Measurements from ENCODE around the gene STK33. TPM values are rescaled to one million over a fixed set of nuclear protein-coding genes. Genes with fewer than 3 reads are reported as not detected.

The STK33 gene
- total RNA-seq, 1 experiment from 2014 or later, result 3.9 TPM

DNA sequence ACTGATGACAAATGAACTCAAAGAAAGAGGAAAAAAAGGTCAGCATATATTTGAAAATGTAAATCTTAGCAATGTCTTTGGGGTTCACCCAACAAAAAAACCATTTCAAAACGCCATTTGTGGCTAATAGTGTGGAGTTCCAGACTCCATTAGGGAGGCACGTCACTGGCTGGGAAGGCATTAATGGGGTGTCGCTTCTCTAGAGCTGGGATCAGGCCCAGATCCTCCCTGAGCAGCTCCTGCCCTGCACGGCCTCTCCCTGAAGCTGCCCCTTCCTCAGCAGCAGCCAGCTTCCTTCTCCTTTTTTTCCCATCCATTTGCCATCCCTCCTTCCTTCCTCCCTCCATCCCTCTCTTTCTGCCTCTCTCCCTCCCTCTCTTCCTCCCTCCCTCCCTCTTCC lies 231.5 kb downstream of the STK33 start:
- H3K4me1 ChIP-seq (ENCODE audit: control insufficient read depth, insufficient read depth, low read length), result no peaks in the 10 kb centered on the region
- ATAC-seq, result no peak
- H3K27ac ChIP-seq (ENCODE audit: low read length), result no peak overlapping the region
- no peak overlapping the region for H3K4me3 ChIP-seq (ENCODE audit: low read depth in 2 of 2, low read length in 2 of 2)
- intact Hi-C loops (cut with micrococcal nuclease; ENCODE audit: unreplicated experiment) (no loop called here), in situ Hi-C loops (cut with HindIII; ENCODE audit: low pct_unique_long_range_greater_than_20kb, low sequenced_read_pairs) (no loop called here)
- CTCF ChIA-PET, result no interaction called here
- no peaks in the 10 kb centered on the region; the same call in 1 of the 2 replicates for H3K27me3 ChIP-seq (ENCODE audit: control insufficient read depth, insufficient read depth, low read length)
- no peaks in the 10 kb centered on the region for H3K36me3 ChIP-seq (ENCODE audit: control insufficient read depth, insufficient read depth, low read length)
- BruUV-seq (replicated peaks), result no TSS peak
- TF ChIP-seq TCF7L2 (IDR thresholded peaks at IDR 0.05; ENCODE audit: low read depth, low read length), result no peak
- TF ChIP-seq REST (IDR thresholded peaks at IDR 0.05; ENCODE audit: insufficient read depth in 1 of 2, low read depth in 2 of 2, low read length in 1 of 2), result no peak
- TF ChIP-seq POLR2AphosphoS5 (IDR thresholded peaks at IDR 0.05; ENCODE audit: low read depth, low read length), result no peak
- no peak for TF ChIP-seq SIN3A (IDR thresholded peaks at IDR 0.05; ENCODE audit: borderline replicate concordance, insufficient read depth, low read depth, low read length)
- TF ChIP-seq, protein P1, sequence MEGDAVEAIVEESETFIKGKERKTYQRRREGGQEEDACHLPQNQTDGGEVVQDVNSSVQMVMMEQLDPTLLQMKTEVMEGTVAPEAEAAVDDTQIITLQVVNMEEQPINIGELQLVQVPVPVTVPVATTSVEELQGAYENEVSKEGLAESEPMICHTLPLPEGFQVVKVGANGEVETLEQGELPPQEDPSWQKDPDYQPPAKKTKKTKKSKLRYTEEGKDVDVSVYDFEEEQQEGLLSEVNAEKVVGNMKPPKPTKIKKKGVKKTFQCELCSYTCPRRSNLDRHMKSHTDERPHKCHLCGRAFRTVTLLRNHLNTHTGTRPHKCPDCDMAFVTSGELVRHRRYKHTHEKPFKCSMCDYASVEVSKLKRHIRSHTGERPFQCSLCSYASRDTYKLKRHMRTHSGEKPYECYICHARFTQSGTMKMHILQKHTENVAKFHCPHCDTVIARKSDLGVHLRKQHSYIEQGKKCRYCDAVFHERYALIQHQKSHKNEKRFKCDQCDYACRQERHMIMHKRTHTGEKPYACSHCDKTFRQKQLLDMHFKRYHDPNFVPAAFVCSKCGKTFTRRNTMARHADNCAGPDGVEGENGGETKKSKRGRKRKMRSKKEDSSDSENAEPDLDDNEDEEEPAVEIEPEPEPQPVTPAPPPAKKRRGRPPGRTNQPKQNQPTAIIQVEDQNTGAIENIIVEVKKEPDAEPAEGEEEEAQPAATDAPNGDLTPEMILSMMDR (IDR thresholded peaks at IDR 0.05), result no peak
- no peak for DNase-seq (ENCODE audit: low read depth, low spot score)
- POLR2A ChIA-PET, result no interaction called here
- no peaks in the 10 kb centered on the region for H3K9me3 ChIP-seq (ENCODE audit: control insufficient read depth, insufficient read depth, low read depth, low read length)

- no peak overlapping the region for H3K27ac ChIP-seq (ENCODE audit: low read length)
- ATAC-seq, result no peak
- H3K27me3 ChIP-seq (ENCODE audit: control insufficient read depth, insufficient read depth, low read length), result no peaks in the 10 kb centered on the region; the same call in 1 of the 2 replicates
- ChIA-PET CTCF (no interaction called here), POLR2A (interaction anchor here (0.7 kb wide), 1 partner anchor 114 kb away, joined by 7 read pairs; no protein-coding TSS in a partner anchor)
- BruUV-seq (replicated peaks), result no TSS peak
- no peak for DNase-seq (ENCODE audit: low read depth, low spot score)
- H3K9me3 ChIP-seq (ENCODE audit: control insufficient read depth, insufficient read depth, low read depth, low read length), result no peaks in the 10 kb centered on the region
- TF ChIP-seq, protein P1 (IDR thresholded peaks at IDR 0.05), result no peak
- TF ChIP-seq SIN3A (IDR thresholded peaks at IDR 0.05; ENCODE audit: borderline replicate concordance, insufficient read depth, low read depth, low read length), result no peak
- no peak for TF ChIP-seq REST (IDR thresholded peaks at IDR 0.05; ENCODE audit: insufficient read depth in 1 of 2, low read depth in 2 of 2, low read length in 1 of 2)
- no peak for TF ChIP-seq TCF7L2 (IDR thresholded peaks at IDR 0.05; ENCODE audit: low read depth, low read length)
- TF ChIP-seq POLR2AphosphoS5 (IDR thresholded peaks at IDR 0.05; ENCODE audit: low read depth, low read length), result no peak
- no peaks in the 10 kb centered on the region for H3K36me3 ChIP-seq (ENCODE audit: control insufficient read depth, insufficient read depth, low read length)
- in situ Hi-C loops (cut with HindIII; ENCODE audit: low pct_unique_long_range_greater_than_20kb, low sequenced_read_pairs), result no loop called here
- intact Hi-C loops (cut with micrococcal nuclease; ENCODE audit: unreplicated experiment), result no loop called here
- no peaks in the 10 kb centered on the region for H3K4me1 ChIP-seq (ENCODE audit: control insufficient read depth, insufficient read depth, low read length)
- no peak overlapping the region for H3K4me3 ChIP-seq (ENCODE audit: low read depth in 2 of 2, low read length in 2 of 2)
These were observed 232.3 kb downstream of the STK33 start for GRCh38 chr11:8361664-8362210.

Measured in Panc1 (cell line).